ENCODE data around the gene CAMK2D.

DNA sequence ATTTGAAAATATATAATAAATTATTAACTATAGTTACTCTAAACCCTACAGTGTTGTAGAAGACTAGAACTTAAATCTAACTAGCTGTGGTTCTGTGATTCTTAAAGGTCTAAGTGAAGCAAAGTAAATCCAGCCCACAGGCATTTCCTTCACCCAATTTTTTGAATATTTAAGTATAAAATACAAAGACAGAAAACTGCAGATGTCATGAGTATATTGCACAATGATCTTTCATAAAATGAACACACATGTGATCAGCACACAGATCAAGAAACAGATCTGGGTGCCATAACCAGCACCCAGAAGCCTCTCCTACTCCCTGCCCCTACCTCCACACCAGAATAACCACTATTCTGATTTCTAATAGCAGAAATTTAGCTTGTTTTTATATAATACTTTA lies 82.9 kb downstream of the CAMK2D start:
- TF ChIP-seq, protein P1, sequence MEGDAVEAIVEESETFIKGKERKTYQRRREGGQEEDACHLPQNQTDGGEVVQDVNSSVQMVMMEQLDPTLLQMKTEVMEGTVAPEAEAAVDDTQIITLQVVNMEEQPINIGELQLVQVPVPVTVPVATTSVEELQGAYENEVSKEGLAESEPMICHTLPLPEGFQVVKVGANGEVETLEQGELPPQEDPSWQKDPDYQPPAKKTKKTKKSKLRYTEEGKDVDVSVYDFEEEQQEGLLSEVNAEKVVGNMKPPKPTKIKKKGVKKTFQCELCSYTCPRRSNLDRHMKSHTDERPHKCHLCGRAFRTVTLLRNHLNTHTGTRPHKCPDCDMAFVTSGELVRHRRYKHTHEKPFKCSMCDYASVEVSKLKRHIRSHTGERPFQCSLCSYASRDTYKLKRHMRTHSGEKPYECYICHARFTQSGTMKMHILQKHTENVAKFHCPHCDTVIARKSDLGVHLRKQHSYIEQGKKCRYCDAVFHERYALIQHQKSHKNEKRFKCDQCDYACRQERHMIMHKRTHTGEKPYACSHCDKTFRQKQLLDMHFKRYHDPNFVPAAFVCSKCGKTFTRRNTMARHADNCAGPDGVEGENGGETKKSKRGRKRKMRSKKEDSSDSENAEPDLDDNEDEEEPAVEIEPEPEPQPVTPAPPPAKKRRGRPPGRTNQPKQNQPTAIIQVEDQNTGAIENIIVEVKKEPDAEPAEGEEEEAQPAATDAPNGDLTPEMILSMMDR (conservative IDR thresholded peaks at IDR 0.05) = no peak
- no peak for TF ChIP-seq EZH2 (IDR thresholded peaks at IDR 0.05; ENCODE audit: low read depth)

All from PC-9 (cell line).